Central memory CD8-positive, alpha-beta T cell (primary cell): ENCODE data around the gene PRCP.

Experiments
- ATAC-seq: fragments of 150-1000 bp; cut with Tn5 transposase; replicated peaks from 2 replicates; pipeline ENCODE4 v1.10.0; 2022; ENCODE audit warnings: mild to moderate bottlenecking, moderate FRiP score, moderate number of reproducible peaks; ENCODE audit not compliant: poor library complexity, severe bottlenecking; ENCODE audit errors: extremely low read depth
- DNase-seq, 2 donors: peaks; one replicate each; pipeline ENCODE4 v3.0.0; 2021; ENCODE audit warnings: low spot score in 2 of 2
- H3K27ac Mint-ChIP-seq: one replicate; pipeline ENCODE4 v1.8.0; 2022; ENCODE audit warnings: low read depth, mild to moderate bottlenecking, moderate library complexity, mixed read lengths
- H3K27me3 Mint-ChIP-seq: one replicate; pipeline ENCODE4 v1.8.0; 2022; ENCODE audit warnings: mixed read lengths
- H3K36me3 Mint-ChIP-seq: one replicate; pipeline ENCODE4 v1.8.0; 2022; ENCODE audit warnings: mild to moderate bottlenecking, moderate library complexity, mixed read lengths; ENCODE audit not compliant: insufficient read depth
- H3K4me1 Mint-ChIP-seq: one replicate; pipeline ENCODE4 v1.8.0; 2022; ENCODE audit warnings: mixed read lengths
- H3K4me3 Mint-ChIP-seq: one replicate; pipeline ENCODE4 v1.8.0; 2022; ENCODE audit warnings: mild to moderate bottlenecking, moderate library complexity, mixed read lengths
- H3K9me3 Mint-ChIP-seq: one replicate; pipeline ENCODE4 v1.8.0; 2022; ENCODE audit warnings: mixed read lengths

Gene PRCP

DNA sequence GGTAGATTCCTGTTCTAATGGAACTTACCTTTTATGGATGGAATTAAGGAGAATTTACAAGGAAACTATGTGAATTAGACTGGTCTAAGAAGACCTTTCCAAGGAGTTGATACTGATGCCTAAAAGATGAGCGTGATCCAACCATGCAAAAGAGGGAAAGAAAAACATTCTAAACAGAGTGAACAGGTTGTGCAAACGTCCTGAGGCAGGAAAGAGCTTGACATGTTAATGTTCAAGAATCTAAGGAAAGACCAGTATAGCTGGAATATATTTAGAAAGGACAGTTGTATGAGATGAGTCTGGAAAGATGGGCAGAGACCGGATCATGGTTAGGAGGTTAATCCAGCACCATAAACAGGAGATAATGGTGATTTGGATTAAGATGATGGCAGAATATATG lies 2.6 kb upstream of the PRCP start:
- H3K27ac Mint-ChIP-seq: peak overlapping the region; percentile 95
- H3K27me3 Mint-ChIP-seq: no peaks in the 10 kb centered on the region

DNA sequence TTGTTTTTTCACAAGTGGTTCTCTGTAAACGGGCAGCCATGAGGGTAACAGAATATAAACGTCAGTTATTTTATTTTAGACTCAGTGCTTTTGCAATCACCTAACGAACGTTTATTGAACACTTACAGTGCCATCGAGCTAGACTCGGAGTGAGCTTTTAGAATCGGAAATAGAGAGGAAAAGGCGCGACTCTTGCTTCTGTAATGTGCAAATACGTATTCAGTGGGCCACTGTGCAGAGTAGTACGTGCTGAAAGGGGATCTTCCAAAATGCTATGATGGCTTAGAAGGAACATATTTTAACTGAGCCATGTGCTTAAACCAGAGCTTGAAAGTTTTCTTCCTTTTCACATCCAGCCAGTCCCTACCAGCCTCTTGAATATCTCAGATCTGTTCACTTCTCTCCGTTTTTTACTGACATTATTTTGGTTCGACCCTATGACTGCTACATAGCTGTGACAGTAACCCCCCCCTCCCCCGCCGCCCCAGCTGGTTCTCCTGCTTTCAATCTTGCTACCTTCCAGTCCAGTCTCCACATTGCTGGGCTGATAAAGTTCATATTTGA lies 1.8 kb upstream of the PRCP start:
- DNase-seq (no peak), ATAC-seq (peak; percentile 1)
- Mint-ChIP-seq H3K36me3 (peaks cover 14% of the 10 kb centered on the region), H3K4me1 (peaks cover 37% of the 10 kb centered on the region), H3K9me3 (no peaks in the 10 kb centered on the region), H3K4me3 (peak overlapping the region; percentile 87), H3K27me3 (no peaks in the 10 kb centered on the region), H3K27ac (peak overlapping the region; percentile 95)

More for the DNA sequence above, 2.6 kb upstream of the PRCP start:
- H3K36me3 Mint-ChIP-seq: peaks cover 14% of the 10 kb centered on the region
- peak overlapping the region; percentile 87 for H3K4me3 Mint-ChIP-seq
- H3K4me1 Mint-ChIP-seq: peaks cover 37% of the 10 kb centered on the region
- DNase-seq (no peak), ATAC-seq (no peak)
- H3K9me3 Mint-ChIP-seq: no peaks in the 10 kb centered on the region

GRCh38 chr11:82901165-82901921 lies 1.1 kb upstream of the PRCP start, which contains the start of gene DDIAS:
DDIAS (plus strand) TSS chr11:82901736; CDS start chr11:82914739, 13,003 bp downstream.
- peak within 1 kb of the TSS; percentile 87 for H3K4me3 Mint-ChIP-seq
- H3K4me1 Mint-ChIP-seq: peaks cover 42% of the 10 kb centered on the region
- peaks cover 14% of the 10 kb centered on the region for H3K36me3 Mint-ChIP-seq
- peak; percentile 67 for ATAC-seq
- H3K27ac Mint-ChIP-seq: peak within 1 kb of the TSS; percentile 95
- DNase-seq: peak; percentile 89
- H3K9me3 Mint-ChIP-seq: no peaks in the 10 kb centered on the region
- no peaks in the 10 kb centered on the region for H3K27me3 Mint-ChIP-seq

DNA sequence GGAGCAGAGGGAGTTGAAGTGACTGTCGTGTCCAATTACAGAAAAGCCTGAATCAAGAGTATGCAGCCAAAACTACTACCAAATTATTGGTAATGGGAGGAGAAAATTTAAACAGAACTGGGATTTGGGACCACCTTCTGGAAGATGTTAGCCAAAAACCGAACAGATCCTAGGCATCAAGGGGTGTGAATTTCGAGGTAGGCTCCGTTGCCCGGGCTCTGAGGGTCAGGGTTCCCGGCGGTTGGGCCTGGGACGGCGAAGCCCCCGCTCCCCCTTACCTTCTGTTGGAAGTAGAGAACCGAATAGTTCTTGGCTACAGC lies 313 bp downstream of the PRCP start:
- DNase-seq (no peak), ATAC-seq (no peak)
- peak overlapping the region; percentile 87 for H3K4me3 Mint-ChIP-seq
- peaks cover 51% of the 10 kb centered on the region for H3K4me1 Mint-ChIP-seq
- H3K27me3 Mint-ChIP-seq: no peaks in the 10 kb centered on the region
- peak overlapping the region; percentile 95 for H3K27ac Mint-ChIP-seq
- no peaks in the 10 kb centered on the region for H3K9me3 Mint-ChIP-seq
- H3K36me3 Mint-ChIP-seq: peaks cover 14% of the 10 kb centered on the region

DNA sequence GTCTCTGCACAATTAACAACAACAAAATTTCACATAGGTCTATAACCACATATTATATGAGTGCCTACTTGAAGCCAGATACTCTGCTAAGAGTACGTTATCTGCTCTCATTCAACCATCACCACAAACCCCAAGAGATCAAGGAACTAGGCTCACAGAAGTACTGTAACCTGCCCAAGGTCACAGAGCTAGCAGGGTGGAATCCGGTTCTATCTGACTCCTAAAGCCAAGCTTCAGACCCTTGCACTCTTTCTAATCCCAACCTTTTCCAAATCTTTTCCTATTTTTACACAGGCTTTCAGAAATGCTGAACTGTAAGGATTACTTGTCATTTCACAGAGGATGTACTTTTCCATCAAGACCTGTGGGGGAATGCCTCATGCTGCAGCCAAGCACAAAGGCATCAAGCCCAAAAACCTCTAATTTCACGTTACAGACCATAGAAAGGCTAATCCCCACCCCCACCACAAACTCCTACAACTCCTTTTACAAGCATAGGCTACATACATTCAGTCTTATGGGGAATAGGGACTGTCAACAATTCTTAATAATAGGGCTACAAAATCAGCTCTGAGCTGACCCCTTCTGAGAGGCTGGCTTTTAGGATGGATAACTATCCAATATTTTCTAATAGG lies 927 bp downstream of the PRCP start:
- ATAC-seq: no peak
- Mint-ChIP-seq H3K27ac (peak overlapping the region; percentile 95), H3K4me1 (peaks cover 51% of the 10 kb centered on the region)

GRCh38 chr11:82898241-82898640 lies 2.0 kb downstream of the PRCP start:
- peaks cover 14% of the 10 kb centered on the region for H3K36me3 Mint-ChIP-seq
- no peak overlapping the region for H3K27ac Mint-ChIP-seq
- H3K27me3 Mint-ChIP-seq: no peaks in the 10 kb centered on the region
- H3K4me3 Mint-ChIP-seq: no peak overlapping the region
- no peaks in the 10 kb centered on the region for H3K9me3 Mint-ChIP-seq
- ATAC-seq (no peak), DNase-seq (no peak)
- H3K4me1 Mint-ChIP-seq: peaks cover 51% of the 10 kb centered on the region

More for the DNA sequence above, 927 bp downstream of the PRCP start:
- H3K9me3 Mint-ChIP-seq: no peaks in the 10 kb centered on the region
- DNase-seq: no peak
- no peaks in the 10 kb centered on the region for H3K27me3 Mint-ChIP-seq
- H3K4me3 Mint-ChIP-seq: peak overlapping the region; percentile 87
- peaks cover 14% of the 10 kb centered on the region for H3K36me3 Mint-ChIP-seq

- H3K4me1 Mint-ChIP-seq: peaks cover 37% of the 10 kb centered on the region
- no peak overlapping the region for H3K4me3 Mint-ChIP-seq
- H3K27ac Mint-ChIP-seq: no peak overlapping the region
- H3K27me3 Mint-ChIP-seq: no peaks in the 10 kb centered on the region
- ATAC-seq: no peak
- H3K9me3 Mint-ChIP-seq: no peaks in the 10 kb centered on the region
- DNase-seq: no peak
- peaks cover 10% of the 10 kb centered on the region for H3K36me3 Mint-ChIP-seq
These were observed 4.0 kb downstream of the PRCP start for GRCh38 chr11:82896183-82896582.

DNA sequence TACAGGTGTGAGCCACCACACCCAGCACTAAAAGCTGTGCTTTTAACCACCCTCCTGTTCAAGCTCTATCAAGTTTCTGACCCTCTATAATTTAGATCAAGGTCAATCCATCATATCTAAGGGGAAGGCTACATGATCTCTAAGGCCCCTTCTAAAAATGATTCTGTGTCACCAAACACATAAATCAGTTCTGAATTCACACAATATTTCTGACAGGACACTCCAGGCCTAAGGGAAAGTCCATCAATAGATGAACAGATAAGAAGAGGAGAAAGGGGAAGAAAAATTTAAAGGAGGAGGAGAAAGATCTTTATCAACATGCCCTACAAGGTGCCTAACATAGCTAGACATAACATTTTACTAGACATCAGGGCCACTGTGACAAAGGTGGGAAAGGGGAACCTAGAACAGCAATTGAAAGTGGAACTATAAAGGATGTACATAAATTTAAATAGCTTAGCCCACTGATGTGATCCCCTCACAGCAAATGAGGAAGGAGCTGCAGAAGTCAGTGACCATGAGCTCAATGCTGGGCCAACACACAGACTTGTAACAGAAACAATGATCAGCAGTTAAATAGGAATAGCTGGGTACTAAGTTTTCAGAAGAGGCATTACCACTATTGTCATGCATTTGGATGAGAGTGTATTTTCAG lies 4.7 kb downstream of the PRCP start:
- Mint-ChIP-seq H3K4me1 (peaks cover 32% of the 10 kb centered on the region), H3K36me3 (peaks cover 3% of the 10 kb centered on the region), H3K27me3 (no peaks in the 10 kb centered on the region), H3K9me3 (no peaks in the 10 kb centered on the region), H3K27ac (no peak overlapping the region), H3K4me3 (no peak overlapping the region)
- ATAC-seq (no peak), DNase-seq (no peak)

- H3K4me3 Mint-ChIP-seq: no peak overlapping the region
- no peaks in the 10 kb centered on the region for H3K9me3 Mint-ChIP-seq
- peaks cover 14% of the 10 kb centered on the region for H3K4me1 Mint-ChIP-seq
- H3K27ac Mint-ChIP-seq: no peak overlapping the region
- H3K27me3 Mint-ChIP-seq: no peaks in the 10 kb centered on the region
- no peaks in the 10 kb centered on the region for H3K36me3 Mint-ChIP-seq
- ATAC-seq (no peak), DNase-seq (no peak)
These were observed 7.5 kb downstream of the PRCP start for GRCh38 chr11:82892611-82893169.

- no peak for ATAC-seq
- H3K27me3 Mint-ChIP-seq: no peaks in the 10 kb centered on the region
- no peak overlapping the region for H3K27ac Mint-ChIP-seq
- peaks cover 13% of the 10 kb centered on the region for H3K4me1 Mint-ChIP-seq
- no peaks in the 10 kb centered on the region for H3K9me3 Mint-ChIP-seq
- no peaks in the 10 kb centered on the region for H3K36me3 Mint-ChIP-seq
- DNase-seq: no peak
- no peak overlapping the region for H3K4me3 Mint-ChIP-seq
These were observed 9.3 kb downstream of the PRCP start for GRCh38 chr11:82890936-82891335.

- ATAC-seq: no peak
- Mint-ChIP-seq H3K4me1 (peaks cover 5% of the 10 kb centered on the region), H3K27me3 (no peaks in the 10 kb centered on the region), H3K36me3 (no peaks in the 10 kb centered on the region), H3K9me3 (no peaks in the 10 kb centered on the region), H3K4me3 (no peak overlapping the region), H3K27ac (no peak overlapping the region)
- no peak for DNase-seq
These were observed 10.3 kb downstream of the PRCP start for GRCh38 chr11:82890002-82890341.

GRCh38 chr11:82889133-82890001 lies 10.9 kb downstream of the PRCP start:
- ATAC-seq: no peak
- DNase-seq: no peak
- H3K36me3 Mint-ChIP-seq: no peaks in the 10 kb centered on the region
- H3K9me3 Mint-ChIP-seq: no peaks in the 10 kb centered on the region
- H3K4me1 Mint-ChIP-seq: peaks cover 5% of the 10 kb centered on the region
- no peaks in the 10 kb centered on the region for H3K27me3 Mint-ChIP-seq
- H3K4me3 Mint-ChIP-seq: no peak overlapping the region
- H3K27ac Mint-ChIP-seq: no peak overlapping the region
